Muscle of arm (tissue), 12 donors: ENCODE results near the gene C2CD2. TPM values are rescaled to one million over a fixed set of nuclear protein-coding genes. Genes with fewer than 3 reads are reported as not detected.

ENCODE experiments used
- DNase-seq: peaks from one replicate; pipeline ENCODE4 v3.0.0-alpha.2; 2013
- polyA plus RNA-seq, 12 donors: library from polyadenylated mRNA; unstranded; fragments of 120-200 nt; gene quantifications; one replicate each; pipeline ENCODE4 v1.2.1, GENCODE V29; 2013; ENCODE audit not compliant: insufficient read length in 12 of 12

C2CD2 gene
- polyA plus RNA-seq, 12 donors: 5.9 to 16.9 (median 9.1) TPM; not detected in 1

GRCh38 chr21:41888749-41889376 is 65.0 kb downstream of the C2CD2 start:
- no peak for DNase-seq

GRCh38 chr21:41887667-41888066 is 66.2 kb downstream of the C2CD2 start:
- no peak for DNase-seq

GRCh38 chr21:41886328-41886727 is 67.5 kb downstream of the C2CD2 start:
- DNase-seq: no peak

- DNase-seq: no peak
These were observed 68.3 kb downstream of the C2CD2 start for GRCh38 chr21:41885341-41886024.

- no peak for DNase-seq
These were observed 69.3 kb downstream of the C2CD2 start for GRCh38 chr21:41884501-41885030.

GRCh38 chr21:41883582-41883981 is 70.2 kb downstream of the C2CD2 start:
- DNase-seq: no peak

- no peak for DNase-seq
These were observed 72.8 kb downstream of the C2CD2 start for GRCh38 chr21:41881051-41881450.

GRCh38 chr21:41880153-41880552 is 73.7 kb downstream of the C2CD2 start:
- DNase-seq: no peak

- peak; percentile 79 for DNase-seq
These were observed 74.4 kb downstream of the C2CD2 start, which contains the start of gene PRDM15 for GRCh38 chr21:41879190-41879998. Gene PRDM15 (minus strand): TSS chr21:41879344. CDS start chr21:41860363, 18,981 bp downstream.

- peak; percentile 85 for DNase-seq
These were observed 75.0 kb downstream of the C2CD2 start for GRCh38 chr21:41878831-41879189.

- peak; percentile 34 for DNase-seq
These were observed 75.7 kb downstream of the C2CD2 start for GRCh38 chr21:41877901-41878830.

GRCh38 chr21:41876928-41877652 is 76.7 kb downstream of the C2CD2 start:
- no peak for DNase-seq

GRCh38 chr21:41876396-41876795 is 77.4 kb downstream of the C2CD2 start:
- no peak for DNase-seq

- DNase-seq: no peak
These were observed 78.7 kb downstream of the C2CD2 start for GRCh38 chr21:41875086-41875485.

- no peak for DNase-seq
These were observed 79.2 kb downstream of the C2CD2 start for GRCh38 chr21:41874611-41875010.

- no peak for DNase-seq
These were observed 80.4 kb downstream of the C2CD2 start for GRCh38 chr21:41873426-41873825.

- no peak for DNase-seq
These were observed 80.8 kb downstream of the C2CD2 start for GRCh38 chr21:41873005-41873404.

GRCh38 chr21:41871293-41872030 is 82.4 kb downstream of the C2CD2 start:
- no peak for DNase-seq

GRCh38 chr21:41869771-41870170 is 84.0 kb downstream of the C2CD2 start:
- no peak for DNase-seq
